Measurements from ENCODE around the gene CNDP2.

CNDP2 gene

GRCh38 chr18:74494514-74494913 is 1.6 kb upstream of the CNDP2 start:
- H3K36me3 ChIP-seq (ENCODE audit: insufficient read depth, low read length), result no peaks in the 10 kb centered on the region
- H3K9me3 ChIP-seq (ENCODE audit: low read length), result no peaks in the 10 kb centered on the region
- no peaks in the 10 kb centered on the region for H4K20me1 ChIP-seq (ENCODE audit: insufficient read depth, low read length)
- H3K4me3 ChIP-seq (ENCODE audit: low read depth, low read length, poor library complexity, severe bottlenecking), result no peak overlapping the region
- no peak overlapping the region for H3K9ac ChIP-seq (ENCODE audit: low read length)
- no peak overlapping the region for H3K27ac ChIP-seq (ENCODE audit: low read depth, low read length, poor library complexity, severe bottlenecking)
- no peak overlapping the region for H3K4me2 ChIP-seq (ENCODE audit: low read length)
- TF ChIP-seq EZH2 (IDR thresholded peaks at IDR 0.05; ENCODE audit: borderline replicate concordance, low read length) (no peak), CTCF (IDR thresholded peaks at IDR 0.05; ENCODE audit: low read length) (no peak)
- no peaks in the 10 kb centered on the region for H3K9me2 ChIP-seq (ENCODE audit: low read depth, low read length)
- H2AFZ ChIP-seq (ENCODE audit: low read length), result no peak overlapping the region
- no peaks in the 10 kb centered on the region for H3K79me2 ChIP-seq (ENCODE audit: insufficient read depth, low read length)
- H3K27me3 ChIP-seq (ENCODE audit: insufficient read depth, low read length), result no peaks in the 10 kb centered on the region; the same call in 1 of the 2 replicates
- peaks cover 31% of the 10 kb centered on the region for H3K4me1 ChIP-seq (ENCODE audit: insufficient read depth, low read length, severe bottlenecking)
- 0 out of 2 replicates have a peak, but pooled peaks cover 10% of the 10 kb centered on the region for H3F3A ChIP-seq (ENCODE audit: insufficient read depth, low read length)

- peak overlapping the region; percentile 87 for H3K4me3 ChIP-seq (ENCODE audit: low read depth, low read length, poor library complexity, severe bottlenecking)
- TF ChIP-seq CTCF (IDR thresholded peaks at IDR 0.05; ENCODE audit: low read length), result no peak
- no peak for TF ChIP-seq EZH2 (IDR thresholded peaks at IDR 0.05; ENCODE audit: borderline replicate concordance, low read length)
- H3K79me2 ChIP-seq (ENCODE audit: insufficient read depth, low read length), result peaks cover 6% of the 10 kb centered on the region; the same call in 1 of the 2 replicates
- peaks cover 47% of the 10 kb centered on the region for H3K4me1 ChIP-seq (ENCODE audit: insufficient read depth, low read length, severe bottlenecking)
- no peak overlapping the region for H2AFZ ChIP-seq (ENCODE audit: low read length)
- H4K20me1 ChIP-seq (ENCODE audit: insufficient read depth, low read length), result no peaks in the 10 kb centered on the region
- peak overlapping the region; percentile 87 for H3K4me2 ChIP-seq (ENCODE audit: low read length)
- peak overlapping the region; percentile 79 for H3K9ac ChIP-seq (ENCODE audit: low read length)
- peak overlapping the region; percentile 95 for H3K27ac ChIP-seq (ENCODE audit: low read depth, low read length, poor library complexity, severe bottlenecking)
- H3K9me2 ChIP-seq (ENCODE audit: low read depth, low read length), result no peaks in the 10 kb centered on the region
- H3K27me3 ChIP-seq (ENCODE audit: insufficient read depth, low read length), result no peaks in the 10 kb centered on the region; the same call in 1 of the 2 replicates
- H3K36me3 ChIP-seq (ENCODE audit: insufficient read depth, low read length), result peaks cover 8% of the 10 kb centered on the region; the same call in 1 of the 2 replicates
- no peaks in the 10 kb centered on the region for H3K9me3 ChIP-seq (ENCODE audit: low read length)
- 0 out of 2 replicates have a peak, but pooled peaks cover 10% of the 10 kb centered on the region for H3F3A ChIP-seq (ENCODE audit: insufficient read depth, low read length)
Measured at GRCh38 chr18:74496508-74497323, 553 bp downstream of the CNDP2 start.

- H3K27me3 ChIP-seq (ENCODE audit: insufficient read depth, low read length), result no peaks in the 10 kb centered on the region; the same call in 1 of the 2 replicates
- peak overlapping the region; percentile 79 for H3K9ac ChIP-seq (ENCODE audit: low read length)
- peak overlapping the region; percentile 87 for H3K4me3 ChIP-seq (ENCODE audit: low read depth, low read length, poor library complexity, severe bottlenecking)
- H3F3A ChIP-seq (ENCODE audit: insufficient read depth, low read length), result 0 out of 2 replicates have a peak, but pooled peaks cover 10% of the 10 kb centered on the region
- H3K36me3 ChIP-seq (ENCODE audit: insufficient read depth, low read length), result peaks cover 14% of the 10 kb centered on the region; the same call in 1 of the 2 replicates
- H3K79me2 ChIP-seq (ENCODE audit: insufficient read depth, low read length), result peaks cover 6% of the 10 kb centered on the region; the same call in 1 of the 2 replicates
- H3K4me2 ChIP-seq (ENCODE audit: low read length), result peak overlapping the region; percentile 87
- no peaks in the 10 kb centered on the region for H4K20me1 ChIP-seq (ENCODE audit: insufficient read depth, low read length)
- H3K9me2 ChIP-seq (ENCODE audit: low read depth, low read length), result no peaks in the 10 kb centered on the region
- H2AFZ ChIP-seq (ENCODE audit: low read length), result no peak overlapping the region
- no peaks in the 10 kb centered on the region for H3K9me3 ChIP-seq (ENCODE audit: low read length)
- peaks cover 50% of the 10 kb centered on the region for H3K4me1 ChIP-seq (ENCODE audit: insufficient read depth, low read length, severe bottlenecking)
- TF ChIP-seq EZH2 (IDR thresholded peaks at IDR 0.05; ENCODE audit: borderline replicate concordance, low read length) (no peak), CTCF (IDR thresholded peaks at IDR 0.05; ENCODE audit: low read length) (no peak)
- peak overlapping the region; percentile 95 for H3K27ac ChIP-seq (ENCODE audit: low read depth, low read length, poor library complexity, severe bottlenecking)
Measured at GRCh38 chr18:74497324-74497676, 1.1 kb downstream of the CNDP2 start.

Measured in OCI-LY1 (cell line).